Measurements from ENCODE around the gene CYP26C1. TPM values are rescaled to one million over a fixed set of nuclear protein-coding genes. Genes with fewer than 3 reads are reported as not detected.

The CYP26C1 gene
- total and polyA plus RNA-seq, 2 of the 13 experiments (the other 11 are each of a cell fraction or from before 2014, with no cell fraction given) = 0.02 TPM; not detected in 1

- TF ChIP-seq E2F5 (CRISPR knock-in tag; conservative IDR thresholded peaks at IDR 0.05) = no peak
- TF ChIP-seq NR2F6 (IDR thresholded peaks at IDR 0.05) = peak; percentile 84
- TF ChIP-seq NR2F6 (CRISPR knock-in tag; IDR thresholded peaks at IDR 0.05) = peak; percentile 95
- no peak for TF ChIP-seq RFXANK (CRISPR knock-in tag; IDR thresholded peaks at IDR 0.05)
- TF ChIP-seq TERF1 (CRISPR knock-in tag; IDR thresholded peaks at IDR 0.05) = no peak
- TF ChIP-seq ZNF782 (CRISPR knock-in tag; IDR thresholded peaks at IDR 0.05; ENCODE audit: borderline replicate concordance) = no peak
- peak; percentile 100 for TF ChIP-seq RARA (CRISPR knock-in tag; IDR thresholded peaks at IDR 0.05)
- no peak; the same call in 1 of the 2 replicates for TF ChIP-seq SPEN (CRISPR knock-in tag; IDR thresholded peaks at IDR 0.05; ENCODE audit: low read depth)
- TF ChIP-seq FOXK2 (IDR thresholded peaks at IDR 0.05) = no peak
- no peak for TF ChIP-seq STAT6 (CRISPR knock-in tag; IDR thresholded peaks at IDR 0.05; ENCODE audit: borderline replicate concordance)
- peak; percentile 42; the same call in 1 of the 2 replicates for TF ChIP-seq ETV5 (CRISPR knock-in tag; IDR thresholded peaks at IDR 0.05; ENCODE audit: borderline replicate concordance)
- peak; percentile 37 for TF ChIP-seq YY1 (IDR thresholded peaks at IDR 0.05; ENCODE audit: insufficient read depth, insufficient replicate concordance, low read depth, low read length)
- no peak for TF ChIP-seq KAT2B (IDR thresholded peaks at IDR 0.05; ENCODE audit: borderline replicate concordance, low read depth, low read length)
- TF ChIP-seq ETS1 (CRISPR knock-in tag; IDR thresholded peaks at IDR 0.05) = no peak
- no peak for TF ChIP-seq TRIM22 (IDR thresholded peaks at IDR 0.05)
- peak; percentile 96 for TF ChIP-seq BCL6 (CRISPR knock-in tag; IDR thresholded peaks at IDR 0.05)
- TF ChIP-seq PLSCR1 (CRISPR knock-in tag; IDR thresholded peaks at IDR 0.05; ENCODE audit: borderline replicate concordance) = no peak
- TF ChIP-seq ZNF546 (CRISPR knock-in tag; conservative IDR thresholded peaks at IDR 0.05) = no peak
- 0 out of 2 replicates have a peak, but pooled peaks have one; percentile 47 for TF ChIP-seq ZBTB20 (CRISPR knock-in tag; IDR thresholded peaks at IDR 0.05; ENCODE audit: borderline replicate concordance, low read depth)
- TF ChIP-seq ZNF367 (CRISPR knock-in tag; IDR thresholded peaks at IDR 0.05; ENCODE audit: borderline replicate concordance) = no peak
- TF ChIP-seq ZNF124 (CRISPR knock-in tag; IDR thresholded peaks at IDR 0.05) = no peak
- TF ChIP-seq ZNF337 (CRISPR knock-in tag; IDR thresholded peaks at IDR 0.05; ENCODE audit: borderline replicate concordance, low read depth) = no peak
Measured at GRCh38 chr10:93071674-93072224, 11.2 kb downstream of the CYP26C1 start (continued).
